ENCODE results near the gene HLA-A.

DNA sequence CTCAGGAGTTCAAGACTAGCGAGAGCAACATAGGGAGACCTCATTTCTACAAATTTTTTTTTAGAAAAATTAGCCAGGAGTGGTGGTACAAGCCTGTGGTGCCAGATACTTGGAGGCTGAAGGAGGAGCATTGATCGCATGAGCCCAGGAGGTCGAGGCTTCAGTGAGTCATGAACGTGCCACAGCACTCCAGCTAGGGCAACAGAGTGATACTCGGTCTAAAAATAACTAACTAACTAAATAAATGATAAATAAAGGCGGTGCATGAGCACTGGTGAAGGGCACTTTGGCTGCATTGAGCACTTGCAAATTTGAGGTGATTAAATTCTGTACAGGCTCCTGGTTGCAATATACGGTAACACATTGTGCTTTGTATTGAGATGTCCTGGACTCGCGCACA, 13.5 kb downstream of the HLA-A start:
- TF ChIP-seq POLR2A (IDR thresholded peaks at IDR 0.05; ENCODE audit: extremely low read depth, insufficient read length) (no peak), CTCF (IDR thresholded peaks at IDR 0.05; ENCODE audit: low read depth, low read length) (no peak)
